GM15510 (cell line): ENCODE results near the gene IRF4.

Source experiments
- POLR2A ChIP-seq: IDR thresholded peaks from 3 replicates; pipeline ENCODE4 v1.6.1; 2011; ENCODE audit warnings: borderline replicate concordance; ENCODE audit not compliant: insufficient read length; ENCODE audit errors: extremely low read depth

Gene IRF4

DNA sequence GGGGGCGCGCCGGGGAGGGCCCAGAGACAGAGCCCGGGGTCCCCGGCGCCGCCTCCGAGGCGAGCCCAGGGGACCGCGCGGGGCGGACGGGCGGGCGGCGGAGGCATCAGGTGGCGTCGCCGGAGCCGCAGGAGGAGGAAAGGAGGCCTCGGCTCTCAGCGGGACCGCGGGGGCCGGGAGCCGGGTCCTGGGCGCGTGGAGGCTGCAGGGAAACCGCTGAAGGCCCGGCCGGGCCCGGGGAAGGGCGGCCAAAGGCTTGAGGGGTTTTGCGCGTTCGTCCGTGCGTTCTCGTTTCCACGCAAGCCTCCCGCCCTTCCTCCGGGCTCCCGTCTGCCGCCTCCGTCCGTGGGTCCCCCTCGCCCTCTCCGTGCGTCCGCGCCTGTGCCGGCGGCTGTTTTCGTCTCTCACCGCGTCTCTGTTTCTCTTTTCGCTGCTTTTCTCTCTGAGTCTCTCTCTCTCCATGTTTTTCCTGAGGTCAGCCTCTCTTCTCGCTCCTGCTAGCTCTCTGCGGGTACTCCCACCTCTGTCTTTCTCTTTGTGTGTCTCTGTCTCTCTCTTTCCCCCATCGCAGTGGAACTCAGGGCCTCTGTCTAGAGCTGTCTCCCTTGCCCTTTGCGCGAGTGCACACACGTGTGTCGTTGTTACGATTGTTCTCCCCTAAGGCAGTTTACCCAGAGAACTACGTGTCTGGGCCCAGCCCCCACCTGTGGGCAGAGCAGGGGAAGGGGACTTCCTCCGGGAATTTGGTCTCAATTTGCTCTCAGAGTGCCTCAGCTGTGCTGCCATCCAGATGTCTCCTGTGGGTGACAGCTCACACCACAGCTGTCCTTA, 2.1 kb downstream of the IRF4 start:
- TF ChIP-seq POLR2A, result peak; percentile 49

DNA sequence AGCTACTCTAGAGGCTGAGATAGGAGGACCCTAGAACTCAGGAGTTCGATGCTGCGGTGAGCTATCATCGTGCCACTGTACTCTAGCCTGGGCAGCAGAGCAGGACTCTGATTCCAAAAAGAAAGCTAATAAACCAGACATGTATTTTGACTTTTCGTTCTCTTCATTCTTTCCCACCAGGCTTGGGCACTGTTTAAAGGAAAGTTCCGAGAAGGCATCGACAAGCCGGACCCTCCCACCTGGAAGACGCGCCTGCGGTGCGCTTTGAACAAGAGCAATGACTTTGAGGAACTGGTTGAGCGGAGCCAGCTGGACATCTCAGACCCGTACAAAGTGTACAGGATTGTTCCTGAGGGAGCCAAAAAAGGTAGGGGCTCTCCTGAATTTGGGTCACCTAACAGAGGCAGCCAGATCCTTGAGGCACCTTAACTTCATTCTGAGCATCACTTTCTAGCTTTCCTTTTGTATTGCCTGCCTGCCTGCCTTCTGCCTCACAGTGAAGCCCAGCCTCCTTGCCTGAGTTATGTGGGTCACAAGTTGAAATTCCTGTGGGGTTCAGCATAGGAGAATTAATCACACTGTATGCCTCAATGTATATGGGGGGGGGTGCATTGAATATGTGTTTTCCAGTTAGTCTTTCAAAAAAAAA, 3.2 kb downstream of the IRF4 start:
- peak; percentile 62 for TF ChIP-seq POLR2A

DNA sequence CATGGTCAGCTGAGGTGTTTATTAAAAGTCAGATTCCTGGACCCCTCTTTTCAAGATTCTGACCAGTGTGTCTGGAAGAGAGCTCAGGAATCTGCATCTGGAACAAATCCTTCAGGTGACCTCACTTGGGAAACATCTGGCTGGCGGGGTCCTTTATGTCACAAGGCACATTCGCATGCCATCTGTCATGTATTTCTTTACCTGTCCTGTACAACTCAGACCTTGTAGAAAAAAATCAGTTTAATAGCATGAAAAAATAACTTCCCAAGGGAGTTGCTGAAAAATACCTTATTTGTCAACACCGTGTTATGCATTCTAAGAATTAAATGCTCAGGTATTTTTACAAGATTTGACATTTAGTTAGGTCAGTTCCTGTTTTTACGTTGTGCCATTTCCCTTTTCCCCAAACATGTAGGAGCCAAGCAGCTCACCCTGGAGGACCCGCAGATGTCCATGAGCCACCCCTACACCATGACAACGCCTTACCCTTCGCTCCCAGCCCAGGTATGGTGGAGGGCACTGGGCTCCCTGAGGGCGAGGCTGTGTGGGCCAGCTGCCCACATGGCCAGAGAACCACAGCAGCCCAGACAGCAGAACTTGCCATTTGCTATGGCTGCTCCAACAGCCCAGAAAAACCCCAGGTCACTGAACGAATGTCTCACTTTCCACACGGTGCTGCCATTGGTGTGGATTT, 4.0 kb downstream of the IRF4 start:
- TF ChIP-seq POLR2A, result peak; percentile 44

DNA sequence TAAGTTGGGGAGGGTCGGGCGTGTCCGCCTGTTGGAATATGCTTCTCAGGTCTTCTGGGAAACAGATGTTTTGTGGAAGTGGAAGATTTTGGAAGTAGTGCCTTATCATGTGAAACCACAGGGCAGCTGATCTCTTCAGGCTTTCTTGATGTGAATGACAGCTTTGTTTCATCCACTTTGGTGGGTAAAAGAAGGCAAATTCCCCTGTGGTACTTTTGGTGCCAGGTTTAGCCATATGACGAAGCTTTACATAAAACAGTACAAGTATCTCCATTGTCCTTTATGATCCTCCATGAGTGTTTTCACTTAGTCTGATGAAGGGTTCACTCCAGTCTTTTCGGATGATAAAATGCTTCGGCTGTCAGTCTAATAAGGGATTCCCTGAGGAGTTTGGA, 4.6 kb downstream of the IRF4 start:
- no peak for TF ChIP-seq POLR2A

DNA sequence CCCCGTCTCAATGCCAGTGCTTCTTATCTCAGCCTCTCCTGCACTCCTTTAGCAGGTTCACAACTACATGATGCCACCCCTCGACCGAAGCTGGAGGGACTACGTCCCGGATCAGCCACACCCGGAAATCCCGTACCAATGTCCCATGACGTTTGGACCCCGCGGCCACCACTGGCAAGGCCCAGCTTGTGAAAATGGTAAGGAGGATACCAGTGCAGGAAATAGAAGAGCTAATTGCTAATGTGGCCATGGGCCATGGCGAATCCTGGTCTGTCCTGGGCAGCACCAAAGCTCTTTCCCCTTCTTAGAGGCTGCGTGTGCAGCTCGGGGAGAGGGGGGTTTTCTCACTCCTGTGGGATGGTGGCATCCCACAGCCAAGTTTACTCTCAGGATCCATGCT, 5.5 kb downstream of the IRF4 start:
- TF ChIP-seq POLR2A, result peak; percentile 11

DNA sequence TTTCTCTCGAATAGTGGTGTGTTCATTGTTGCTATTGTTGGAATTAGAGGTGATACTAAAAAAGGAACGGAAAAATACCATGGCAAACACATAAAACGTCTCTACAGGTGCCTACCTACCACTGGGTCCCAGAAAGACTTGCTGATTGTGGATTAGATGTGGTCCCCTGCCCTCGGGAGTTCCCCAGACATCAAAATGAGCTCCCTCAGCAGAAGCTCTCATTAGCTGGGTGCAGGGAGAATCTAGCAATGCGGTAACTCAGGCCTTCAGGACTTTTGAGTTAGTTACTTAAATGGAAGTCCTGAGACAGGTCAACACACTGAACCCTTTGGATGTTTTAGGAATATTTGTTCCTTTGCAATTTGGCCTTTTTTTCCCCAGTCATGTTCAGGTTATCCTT, 6.1 kb downstream of the IRF4 start:
- peak; percentile 29 for TF ChIP-seq POLR2A

DNA sequence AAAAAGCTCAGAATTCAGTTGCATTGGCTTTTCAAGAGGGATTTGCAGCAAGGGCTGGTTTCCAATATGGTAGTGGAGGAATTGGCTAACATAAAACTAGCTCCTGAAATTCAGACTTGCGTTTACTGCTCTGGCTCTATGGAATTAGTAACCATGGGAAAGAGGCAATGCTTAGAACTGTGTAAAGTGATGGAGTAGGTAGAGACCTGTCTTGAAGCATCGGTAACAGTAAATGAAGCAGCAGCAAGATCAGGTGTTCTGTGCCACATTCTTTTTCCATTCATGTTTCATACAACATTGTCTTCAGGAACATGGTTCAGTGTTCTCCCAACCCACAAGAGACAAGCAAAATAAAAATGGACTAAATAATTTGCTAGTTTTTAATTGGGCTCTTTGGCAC, 6.5 kb downstream of the IRF4 start:
- TF ChIP-seq POLR2A, result no peak

DNA sequence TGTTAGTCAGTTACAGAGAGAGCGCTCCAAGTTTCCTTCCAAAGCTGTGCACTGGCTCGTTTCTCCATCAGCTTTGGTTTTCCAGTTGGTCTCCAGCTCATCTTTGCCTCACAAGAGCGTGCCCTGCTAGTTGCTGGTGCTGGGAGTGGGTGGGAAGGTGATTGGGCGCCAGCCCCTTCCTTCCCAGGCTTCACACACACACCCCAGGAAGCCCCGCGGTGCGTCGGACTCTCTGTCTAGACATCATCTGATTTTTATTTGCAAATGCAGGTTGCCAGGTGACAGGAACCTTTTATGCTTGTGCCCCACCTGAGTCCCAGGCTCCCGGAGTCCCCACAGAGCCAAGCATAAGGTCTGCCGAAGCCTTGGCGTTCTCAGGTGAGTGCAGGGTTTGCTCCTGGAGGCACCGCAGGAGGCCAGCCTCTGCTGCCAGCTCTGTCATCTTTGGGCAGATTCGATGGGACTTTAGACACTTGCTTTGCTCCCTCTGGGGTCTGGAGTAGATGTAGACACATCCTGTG, 7.1 kb downstream of the IRF4 start:
- TF ChIP-seq POLR2A, result peak; percentile 26

DNA sequence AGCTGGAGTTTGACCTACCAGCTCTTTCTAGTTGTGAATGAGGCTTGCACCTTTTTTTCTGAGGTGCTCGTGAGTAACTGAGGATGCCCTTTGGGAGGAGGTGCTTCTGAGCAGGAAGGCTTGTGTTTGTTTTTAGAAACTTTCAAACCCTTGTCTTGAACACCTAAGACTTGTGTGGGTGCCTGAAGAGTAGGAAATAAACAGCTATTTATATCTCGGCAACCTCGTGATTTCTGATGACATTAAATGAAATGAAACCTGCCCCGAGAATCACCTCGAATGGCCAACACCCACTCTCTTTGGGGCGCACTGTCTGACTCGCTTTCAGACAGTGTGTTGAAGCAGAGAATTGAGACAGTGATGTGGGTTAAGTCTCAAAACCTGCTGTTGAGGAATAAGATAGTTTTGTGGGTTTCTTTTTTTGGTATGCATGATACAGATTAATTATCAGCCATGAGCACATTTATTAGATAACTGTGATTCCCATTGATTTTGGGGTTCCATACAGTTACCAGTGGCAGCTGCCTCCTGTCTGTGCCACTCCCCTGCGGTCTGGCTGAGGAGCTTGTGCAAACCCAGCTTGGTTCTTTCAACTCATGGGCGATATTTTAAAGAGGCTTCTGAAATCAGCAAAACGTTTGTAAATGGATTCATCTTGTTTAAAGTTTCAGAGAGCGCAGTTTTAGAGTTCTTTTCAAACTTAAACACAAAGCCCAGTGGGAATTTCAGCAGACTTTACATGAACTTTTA, 8.4 kb downstream of the IRF4 start:
- peak; percentile 56 for TF ChIP-seq POLR2A

DNA sequence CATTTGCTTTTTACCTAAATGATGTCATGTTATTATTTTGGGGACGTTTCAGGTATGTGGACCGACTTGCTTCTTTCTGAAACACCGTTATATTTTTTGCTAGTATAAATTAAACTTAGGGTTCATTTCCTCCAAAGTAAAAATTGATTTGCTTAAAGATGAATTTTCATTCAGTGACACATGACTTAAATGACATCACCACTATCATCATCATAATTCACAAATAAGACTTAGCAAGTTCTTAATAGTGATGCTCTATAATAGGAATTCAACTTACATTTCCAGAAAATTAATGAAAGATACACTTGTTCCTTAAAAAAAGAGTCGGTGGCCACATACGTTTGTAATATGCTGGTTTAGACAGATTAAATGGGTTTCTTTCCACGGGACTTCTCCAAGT, 9.3 kb downstream of the IRF4 start:
- no peak for TF ChIP-seq POLR2A

DNA sequence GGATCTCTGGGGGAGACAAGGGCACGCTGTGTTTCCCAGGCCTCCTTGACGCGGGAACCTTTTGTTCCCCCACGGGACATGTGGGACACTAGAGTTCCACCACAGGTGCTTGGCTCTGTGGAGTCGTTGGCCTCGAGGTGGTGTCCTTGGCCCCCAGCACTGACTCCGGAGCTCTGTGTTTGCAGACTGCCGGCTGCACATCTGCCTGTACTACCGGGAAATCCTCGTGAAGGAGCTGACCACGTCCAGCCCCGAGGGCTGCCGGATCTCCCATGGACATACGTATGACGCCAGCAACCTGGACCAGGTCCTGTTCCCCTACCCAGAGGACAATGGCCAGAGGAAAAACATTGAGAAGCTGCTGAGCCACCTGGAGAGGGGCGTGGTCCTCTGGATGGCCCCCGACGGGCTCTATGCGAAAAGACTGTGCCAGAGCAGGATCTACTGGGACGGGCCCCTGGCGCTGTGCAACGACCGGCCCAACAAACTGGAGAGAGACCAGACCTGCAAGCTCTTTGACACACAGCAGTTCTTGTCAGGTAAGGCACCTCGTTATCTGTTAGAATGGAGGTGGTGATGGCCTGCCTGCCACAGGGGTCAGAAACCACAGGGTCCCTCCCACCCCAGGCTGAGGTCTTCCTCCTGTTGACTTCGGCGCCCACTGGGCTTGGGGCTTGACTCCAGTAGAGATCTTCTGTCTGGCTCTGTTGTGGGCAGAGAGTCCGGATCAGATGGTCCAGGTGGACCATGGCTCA, 9.9 kb downstream of the IRF4 start:
- peak; percentile 43 for TF ChIP-seq POLR2A

DNA sequence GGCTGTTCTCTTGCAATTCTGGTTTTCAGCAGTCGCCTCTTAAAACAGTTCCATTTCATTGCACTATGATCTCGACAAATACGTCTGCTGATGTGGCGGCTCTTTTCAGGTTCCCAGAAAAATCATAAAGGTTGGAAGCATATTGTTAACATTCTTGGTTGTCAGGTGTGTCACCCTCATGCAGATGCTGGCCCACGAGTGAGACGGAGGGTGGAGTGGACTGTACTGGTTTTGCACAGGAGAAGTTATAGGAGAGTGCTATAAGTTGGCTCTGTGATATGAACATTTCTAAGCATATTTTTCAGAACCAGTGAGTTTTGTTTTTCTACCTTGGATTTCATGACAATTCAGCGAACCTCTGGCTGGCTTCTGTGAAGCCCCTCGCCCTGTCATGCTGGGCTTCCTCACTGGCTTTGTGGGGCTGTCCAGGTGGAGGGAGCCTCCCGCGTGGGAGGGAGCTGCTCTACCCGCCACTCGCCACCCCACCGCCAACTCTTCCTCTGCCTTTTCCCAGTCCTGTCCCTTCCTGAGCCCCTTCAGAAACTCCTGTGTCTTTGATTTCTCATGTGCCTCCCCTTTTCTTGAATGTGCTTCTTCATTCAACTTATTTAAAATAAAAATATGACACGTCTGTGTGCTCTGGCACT, 10.6 kb downstream of the IRF4 start:
- peak; percentile 11 for TF ChIP-seq POLR2A

DNA sequence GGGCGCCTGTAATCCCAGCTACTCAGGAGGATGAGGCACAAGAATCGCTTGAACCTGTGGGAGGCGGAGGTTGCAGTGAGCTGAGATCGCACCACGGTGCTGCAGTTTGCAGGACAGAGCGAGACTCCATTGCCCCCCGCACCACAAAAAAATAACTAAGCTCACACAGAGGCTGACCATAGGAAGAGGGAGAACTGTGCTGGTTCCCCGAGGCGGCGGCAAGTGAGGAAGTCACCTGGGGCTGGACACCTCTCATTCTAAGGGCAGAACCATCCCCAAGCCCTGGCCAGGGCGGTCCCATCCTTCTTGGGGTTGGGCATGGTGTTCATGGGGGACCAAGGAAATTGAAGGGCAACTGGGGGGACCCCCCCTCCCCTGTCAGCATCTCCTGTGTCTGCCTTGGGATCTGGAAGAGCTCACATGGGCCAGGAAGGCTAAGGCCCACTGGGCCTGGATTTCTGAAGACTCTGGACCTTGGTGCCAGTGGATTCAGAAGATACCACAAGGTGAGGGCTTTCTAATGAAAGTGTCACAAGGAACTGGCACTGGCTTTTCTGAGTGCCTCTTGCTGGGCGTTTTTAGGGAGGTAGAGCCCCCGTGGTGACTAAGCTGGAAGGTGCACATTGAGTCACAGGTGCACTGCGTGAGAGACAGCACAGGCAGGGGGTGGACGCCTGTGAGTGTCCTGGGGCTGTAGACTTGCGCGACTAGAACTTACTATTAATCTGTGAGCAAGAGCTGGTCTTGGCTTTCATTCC, 11.5 kb downstream of the IRF4 start:
- peak; percentile 68 for TF ChIP-seq POLR2A
